ENCODE data around the gene SLC2A11. TPM values are rescaled to one million over a fixed set of nuclear protein-coding genes. Genes with fewer than 3 reads are reported as not detected.

SLC2A11 gene
- total RNA-seq, 4 donors from 2014 or later = 2.4 to 19.0 (median 6.2) TPM

DNA sequence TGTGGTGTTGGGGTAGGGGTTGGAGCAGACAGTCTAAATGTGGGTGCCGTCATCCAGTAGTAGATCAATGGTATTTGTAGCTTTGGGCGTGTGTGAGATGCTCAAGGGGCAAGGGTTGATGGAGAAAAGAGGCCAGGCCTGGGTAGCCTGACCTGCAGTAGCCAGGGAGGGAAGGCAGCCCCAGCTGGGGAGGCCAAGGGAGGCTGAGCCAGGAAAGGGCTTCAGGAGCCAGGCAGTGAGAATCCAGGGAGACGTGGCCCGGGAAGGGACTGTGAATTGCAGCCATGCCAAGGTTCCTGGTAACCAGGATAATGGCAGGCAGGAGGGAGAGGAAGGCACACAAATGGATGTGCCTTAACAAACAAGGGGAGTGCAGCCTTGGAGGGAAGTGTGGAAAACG, 16.4 kb upstream of the SLC2A11 start:
- H3K36me3 ChIP-seq = no peaks in the 10 kb centered on the region
- H3K4me3 ChIP-seq = no peak overlapping the region
- peak overlapping the region; percentile 91 to 98 (median 96) for H3K27ac ChIP-seq
- H3K9me3 ChIP-seq = no peaks in the 10 kb centered on the region
- intact Hi-C loops (cut with DNase I; ENCODE audit: low total_unique reads) (no loop called here), in situ Hi-C loops (cut with MboI; ENCODE audit: low sequenced_read_pairs in 4 of 4) (loop anchor here in 1 of 4 donors (10.0 kb wide), 1 partner anchor 66 kb away; the partner anchor contains the start of gene MMP11)
- no peak for TF ChIP-seq POLR2A (IDR thresholded peaks at IDR 0.05)
- TF ChIP-seq, protein P1, sequence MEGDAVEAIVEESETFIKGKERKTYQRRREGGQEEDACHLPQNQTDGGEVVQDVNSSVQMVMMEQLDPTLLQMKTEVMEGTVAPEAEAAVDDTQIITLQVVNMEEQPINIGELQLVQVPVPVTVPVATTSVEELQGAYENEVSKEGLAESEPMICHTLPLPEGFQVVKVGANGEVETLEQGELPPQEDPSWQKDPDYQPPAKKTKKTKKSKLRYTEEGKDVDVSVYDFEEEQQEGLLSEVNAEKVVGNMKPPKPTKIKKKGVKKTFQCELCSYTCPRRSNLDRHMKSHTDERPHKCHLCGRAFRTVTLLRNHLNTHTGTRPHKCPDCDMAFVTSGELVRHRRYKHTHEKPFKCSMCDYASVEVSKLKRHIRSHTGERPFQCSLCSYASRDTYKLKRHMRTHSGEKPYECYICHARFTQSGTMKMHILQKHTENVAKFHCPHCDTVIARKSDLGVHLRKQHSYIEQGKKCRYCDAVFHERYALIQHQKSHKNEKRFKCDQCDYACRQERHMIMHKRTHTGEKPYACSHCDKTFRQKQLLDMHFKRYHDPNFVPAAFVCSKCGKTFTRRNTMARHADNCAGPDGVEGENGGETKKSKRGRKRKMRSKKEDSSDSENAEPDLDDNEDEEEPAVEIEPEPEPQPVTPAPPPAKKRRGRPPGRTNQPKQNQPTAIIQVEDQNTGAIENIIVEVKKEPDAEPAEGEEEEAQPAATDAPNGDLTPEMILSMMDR (IDR thresholded peaks at IDR 0.05 in 4 of 5, conservative IDR thresholded peaks at IDR 0.05 in 1 of 5) = no peak
- no peaks in the 10 kb centered on the region for H3K27me3 ChIP-seq
- no peak for DNase-seq
- peaks cover 53 to 56% of the 10 kb centered on the region in 2 donors for H3K4me1 ChIP-seq
- ATAC-seq = no peak

DNA sequence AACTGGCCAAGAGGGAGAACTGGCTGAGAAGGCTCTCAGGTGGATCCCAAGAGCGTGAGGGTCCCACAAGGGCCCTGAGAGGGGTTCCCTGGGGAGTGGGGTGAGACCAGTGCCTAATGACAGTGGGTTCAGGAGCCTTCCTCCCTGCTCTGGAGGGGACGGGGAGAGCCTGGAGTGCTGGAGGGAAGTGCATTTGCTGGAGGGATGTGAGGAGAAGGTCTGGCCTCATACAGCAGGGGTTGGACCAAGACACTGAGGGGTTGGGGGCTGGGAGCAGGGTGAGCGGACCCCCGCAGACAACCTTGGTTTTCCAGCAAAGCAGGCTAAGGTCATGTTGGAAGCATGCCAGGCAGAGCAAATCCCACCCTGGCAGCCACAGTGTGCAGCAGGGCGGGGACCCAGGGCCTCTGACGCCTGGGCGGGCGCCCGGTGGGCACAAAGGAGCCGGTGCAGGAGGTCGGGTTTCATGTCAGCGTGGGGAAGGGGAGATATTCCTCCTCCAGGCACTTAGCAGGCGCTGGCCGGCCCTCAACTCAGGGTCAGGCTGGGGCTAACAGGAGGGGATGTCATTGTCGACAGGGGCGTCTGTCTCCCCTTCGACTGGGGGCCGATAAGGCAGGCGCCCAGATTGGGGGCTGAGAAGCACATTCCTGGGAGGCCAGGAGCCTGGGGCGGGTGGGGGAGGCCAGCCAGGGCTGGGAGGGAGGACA, 15.8 kb upstream of the SLC2A11 start:
- Histone ChIP-seq H3K27me3 (no peaks in the 10 kb centered on the region), H3K4me1 (peaks cover 54 to 57% of the 10 kb centered on the region in 2 donors)
- in situ Hi-C loops (cut with MboI; ENCODE audit: low sequenced_read_pairs in 4 of 4) = loop anchor here in 1 of 4 donors (10.0 kb wide), 1 partner anchor 67 kb away; the partner anchor contains the start of gene MMP11

DNA sequence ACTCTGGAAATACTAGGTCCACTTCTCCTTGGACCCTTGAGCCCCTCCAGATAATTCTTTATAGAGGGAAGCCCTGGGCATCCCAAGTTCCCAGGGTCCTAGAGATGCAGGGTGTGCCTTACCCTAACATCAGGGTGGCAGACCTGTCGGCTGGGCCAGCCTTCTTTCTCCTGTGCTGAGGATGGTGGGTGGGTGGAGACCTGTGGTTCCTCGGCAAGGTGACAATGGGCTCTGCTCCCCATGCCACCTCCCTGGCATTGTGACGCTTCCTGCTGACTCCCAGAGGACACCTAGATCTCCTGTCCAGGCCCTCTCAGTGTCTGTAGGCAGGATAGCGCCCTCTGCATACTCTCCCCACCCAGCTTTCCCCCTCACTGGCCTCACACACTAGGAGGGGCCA, 15.1 kb upstream of the SLC2A11 start:
- Histone ChIP-seq H3K36me3 (no peaks in the 10 kb centered on the region), H3K27ac (peak overlapping the region; percentile 70 to 96 (median 82)), H3K4me3 (no peak overlapping the region), H3K4me1 (peaks cover 55 to 61% of the 10 kb centered on the region in 2 donors), H3K9me3 (no peaks in the 10 kb centered on the region), H3K27me3 (no peaks in the 10 kb centered on the region)
- intact Hi-C loops (cut with DNase I; ENCODE audit: low total_unique reads) = no loop called here
- ATAC-seq (no peak), DNase-seq (no peak)
- TF ChIP-seq, protein P1 (IDR thresholded peaks at IDR 0.05 in 4 of 5, conservative IDR thresholded peaks at IDR 0.05 in 1 of 5) = no peak
- TF ChIP-seq POLR2A (IDR thresholded peaks at IDR 0.05) = no peak
- in situ Hi-C loops (cut with MboI; ENCODE audit: low sequenced_read_pairs in 4 of 4) = loop anchor here in 1 of 4 donors (10.0 kb wide), 1 partner anchor 68 kb away; the partner anchor contains the start of gene MMP11

More for the DNA sequence above, 15.8 kb upstream of the SLC2A11 start:
- no peak for TF ChIP-seq POLR2A (IDR thresholded peaks at IDR 0.05)
- TF ChIP-seq, protein P1 (IDR thresholded peaks at IDR 0.05 in 4 of 5, conservative IDR thresholded peaks at IDR 0.05 in 1 of 5) = no peak
- H3K36me3 ChIP-seq = no peaks in the 10 kb centered on the region
- H3K9me3 ChIP-seq = no peaks in the 10 kb centered on the region
- DNase-seq (no peak), ATAC-seq (no peak)
- intact Hi-C loops (cut with DNase I; ENCODE audit: low total_unique reads) = no loop called here
- no peak overlapping the region for H3K4me3 ChIP-seq
- peak overlapping the region; percentile 91 to 98 (median 96) for H3K27ac ChIP-seq

DNA sequence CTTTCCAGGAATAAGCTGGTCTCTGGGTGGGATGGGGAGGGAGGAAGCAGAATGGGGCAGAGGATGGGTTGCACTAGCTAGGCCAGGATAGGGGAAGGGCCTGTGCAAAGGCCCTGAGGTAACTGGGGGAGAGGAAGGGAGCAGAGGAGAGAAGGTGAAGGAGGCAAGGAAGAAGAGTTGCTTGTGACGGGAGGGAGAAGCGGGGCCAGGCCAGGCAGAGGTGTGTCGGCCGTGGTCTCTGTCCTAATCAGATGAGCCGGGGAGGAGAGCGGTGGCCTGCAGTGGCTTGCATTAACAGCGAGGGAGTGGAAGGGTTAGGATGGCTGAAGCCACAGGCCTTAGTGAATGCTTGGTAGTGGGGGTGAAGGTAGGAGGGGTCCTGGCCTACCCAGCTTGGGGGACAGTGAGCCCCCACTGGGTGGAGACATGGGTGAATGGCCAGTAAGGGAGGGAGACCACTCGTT, 12.9 kb upstream of the SLC2A11 start:
- Histone ChIP-seq H3K27me3 (no peaks in the 10 kb centered on the region), H3K36me3 (no peaks in the 10 kb centered on the region), H3K4me1 (peaks cover 41 to 51% of the 10 kb centered on the region in 2 donors), H3K27ac (peak overlapping the region; percentile 70 to 96 (median 75)), H3K9me3 (no peaks in the 10 kb centered on the region), H3K4me3 (no peak overlapping the region)
- no peak for TF ChIP-seq POLR2A (IDR thresholded peaks at IDR 0.05)
- TF ChIP-seq, protein P1 (IDR thresholded peaks at IDR 0.05 in 4 of 5, conservative IDR thresholded peaks at IDR 0.05 in 1 of 5) = no peak
- intact Hi-C loops (cut with DNase I; ENCODE audit: low total_unique reads) = loop anchor here (1.0 to 5.0 kb wide), 4 partner anchors 76 to 302 kb away; no protein-coding TSS in a partner anchor
- no peak for DNase-seq
- no peak for ATAC-seq
- in situ Hi-C loops (cut with MboI; ENCODE audit: low sequenced_read_pairs in 4 of 4) = loop anchor here in 3 of 4 donors (5.0 to 10.0 kb wide), 3 partner anchors 62 to 72 kb away; partner anchors contain the start of gene MMP11 (in 2 of the 3)
